MM.1S (cell line): ENCODE measurements around the gene COL18A1.

Experiments
- DNase-seq: peaks from one replicate; pipeline ENCODE4 v3.0.0-alpha.2; 2015
- H2AFZ ChIP-seq: fragments of 300-600 bp; sonication (generic); 2 replicates; pipeline ENCODE4 v1.6.0; 2016; ENCODE audit warnings: antibody characterized with exemption, low read length
- H3F3A ChIP-seq: fragments of 300-600 bp; sonication (generic); 2 replicates; pipeline ENCODE4 v1.6.1; 2016; ENCODE audit warnings: mild to moderate bottlenecking, antibody characterized with exemption, low read length, moderate library complexity, mixed read lengths; ENCODE audit not compliant: insufficient read depth
- H3K27ac ChIP-seq: fragments of 300-600 bp; sonication (generic); 2 replicates; pipeline ENCODE4 v1.5.1; 2016; ENCODE audit warnings: mild to moderate bottlenecking, low read length
- H3K27me3 ChIP-seq: fragments of 300-600 bp; sonication (generic); replicated peaks from 2 replicates; pipeline ENCODE4 v1.6.0; 2016; ENCODE audit warnings: low read length; ENCODE audit not compliant: insufficient read depth
- H3K36me3 ChIP-seq: fragments of 300-600 bp; sonication (generic); replicated peaks from 2 replicates; pipeline ENCODE4 v1.6.1; 2016; ENCODE audit warnings: mild to moderate bottlenecking, low read length, mixed read lengths; ENCODE audit not compliant: insufficient read depth
- H3K4me1 ChIP-seq: fragments of 300-600 bp; sonication (generic); 2 replicates; pipeline ENCODE4 v1.6.1; 2016; ENCODE audit warnings: low read length, mixed read lengths
- H3K4me2 ChIP-seq: fragments of 300-600 bp; sonication (generic); 2 replicates; pipeline ENCODE4 v1.6.0; 2016; ENCODE audit warnings: low read depth, low read length
- H3K4me3 ChIP-seq: fragments of 300-600 bp; sonication (generic); 2 replicates; pipeline ENCODE4 v1.5.1; 2016; ENCODE audit warnings: low read length, mixed read lengths
- H3K79me2 ChIP-seq: fragments of 300-600 bp; sonication (generic); 2 replicates; pipeline ENCODE4 v1.6.1; 2016; ENCODE audit warnings: mixed run types, low read length, mixed read lengths
- H3K9ac ChIP-seq: fragments of 300-600 bp; sonication (generic); 2 replicates; pipeline ENCODE4 v1.6.1; 2016; ENCODE audit warnings: low read length, mixed read lengths
- H3K9me2 ChIP-seq: fragments of 300-600 bp; sonication (generic); replicated peaks from 2 replicates; pipeline ENCODE4 v1.6.1; 2016; ENCODE audit warnings: mild to moderate bottlenecking, low read length, mixed read lengths; ENCODE audit not compliant: insufficient read depth
- H3K9me3 ChIP-seq: fragments of 300-600 bp; sonication (generic); replicated peaks from 2 replicates; pipeline ENCODE4 v1.6.1; 2016; ENCODE audit warnings: mild to moderate bottlenecking, low read length, mixed read lengths; ENCODE audit not compliant: insufficient read depth
- H4K20me1 ChIP-seq: fragments of 300-600 bp; sonication (generic); 2 replicates; pipeline ENCODE4 v1.6.1; 2016; ENCODE audit warnings: mild to moderate bottlenecking, low read length, moderate library complexity, mixed read lengths; ENCODE audit not compliant: insufficient read depth
- EZH2 ChIP-seq: fragments of 300-600 bp; sonication (generic); optimal IDR thresholded peaks from 2 replicates; pipeline ENCODE3; 2017; ENCODE audit warnings: low read depth, mild to moderate bottlenecking, antibody characterized with exemption, low read length, mixed read lengths
- EZH2phosphoT487 ChIP-seq: fragments of 300-600 bp; sonication (generic); IDR thresholded peaks from 2 replicates; pipeline ENCODE4 v1.6.1; 2018; ENCODE audit warnings: antibody characterized with exemption, low read length
- TF ChIP-seq, protein P1 (sequence below): fragments of 300-600 bp; sonication (generic); IDR thresholded peaks from 2 replicates; pipeline ENCODE4 v1.5.1; 2016; ENCODE audit warnings: antibody characterized with exemption, low read length, mixed read lengths

The COL18A1 gene

GRCh38 chr21:45471525-45472221 lies 66.7 kb downstream of the COL18A1 start:
- Histone ChIP-seq H3K9me3 (no peaks in the 10 kb centered on the region), H3F3A (no peaks in the 10 kb centered on the region), H3K79me2 (no peaks in the 10 kb centered on the region), H4K20me1 (no peaks in the 10 kb centered on the region), H3K4me3 (no peak overlapping the region), H3K4me1 (no peaks in the 10 kb centered on the region), H3K27me3 (peaks cover 99% of the 10 kb centered on the region), H3K4me2 (no peak overlapping the region), H2AFZ (no peak overlapping the region), H3K36me3 (no peaks in the 10 kb centered on the region), H3K9me2 (no peaks in the 10 kb centered on the region), H3K9ac (no peak overlapping the region), H3K27ac (no peak overlapping the region)
- TF ChIP-seq EZH2phosphoT487 (no peak), EZH2 (no peak)
- TF ChIP-seq, protein P1, sequence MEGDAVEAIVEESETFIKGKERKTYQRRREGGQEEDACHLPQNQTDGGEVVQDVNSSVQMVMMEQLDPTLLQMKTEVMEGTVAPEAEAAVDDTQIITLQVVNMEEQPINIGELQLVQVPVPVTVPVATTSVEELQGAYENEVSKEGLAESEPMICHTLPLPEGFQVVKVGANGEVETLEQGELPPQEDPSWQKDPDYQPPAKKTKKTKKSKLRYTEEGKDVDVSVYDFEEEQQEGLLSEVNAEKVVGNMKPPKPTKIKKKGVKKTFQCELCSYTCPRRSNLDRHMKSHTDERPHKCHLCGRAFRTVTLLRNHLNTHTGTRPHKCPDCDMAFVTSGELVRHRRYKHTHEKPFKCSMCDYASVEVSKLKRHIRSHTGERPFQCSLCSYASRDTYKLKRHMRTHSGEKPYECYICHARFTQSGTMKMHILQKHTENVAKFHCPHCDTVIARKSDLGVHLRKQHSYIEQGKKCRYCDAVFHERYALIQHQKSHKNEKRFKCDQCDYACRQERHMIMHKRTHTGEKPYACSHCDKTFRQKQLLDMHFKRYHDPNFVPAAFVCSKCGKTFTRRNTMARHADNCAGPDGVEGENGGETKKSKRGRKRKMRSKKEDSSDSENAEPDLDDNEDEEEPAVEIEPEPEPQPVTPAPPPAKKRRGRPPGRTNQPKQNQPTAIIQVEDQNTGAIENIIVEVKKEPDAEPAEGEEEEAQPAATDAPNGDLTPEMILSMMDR = no peak
- DNase-seq = no peak

GRCh38 chr21:45472445-45473365 lies 67.7 kb downstream of the COL18A1 start:
- Histone ChIP-seq H3K36me3 (no peaks in the 10 kb centered on the region), H3K9me2 (no peaks in the 10 kb centered on the region), H3K27me3 (peaks cover 99% of the 10 kb centered on the region), H3K9ac (no peak overlapping the region), H4K20me1 (no peaks in the 10 kb centered on the region), H3K4me2 (no peak overlapping the region), H3K4me3 (no peak overlapping the region), H2AFZ (no peak overlapping the region), H3K4me1 (0 out of 2 replicates have a peak, but pooled peaks cover under 1% of the 10 kb centered on the region), H3K9me3 (no peaks in the 10 kb centered on the region), H3F3A (no peaks in the 10 kb centered on the region), H3K27ac (no peak overlapping the region), H3K79me2 (no peaks in the 10 kb centered on the region)
- no peak for DNase-seq
- TF ChIP-seq EZH2 (no peak), EZH2phosphoT487 (no peak)
- TF ChIP-seq, protein P1 = no peak

DNA sequence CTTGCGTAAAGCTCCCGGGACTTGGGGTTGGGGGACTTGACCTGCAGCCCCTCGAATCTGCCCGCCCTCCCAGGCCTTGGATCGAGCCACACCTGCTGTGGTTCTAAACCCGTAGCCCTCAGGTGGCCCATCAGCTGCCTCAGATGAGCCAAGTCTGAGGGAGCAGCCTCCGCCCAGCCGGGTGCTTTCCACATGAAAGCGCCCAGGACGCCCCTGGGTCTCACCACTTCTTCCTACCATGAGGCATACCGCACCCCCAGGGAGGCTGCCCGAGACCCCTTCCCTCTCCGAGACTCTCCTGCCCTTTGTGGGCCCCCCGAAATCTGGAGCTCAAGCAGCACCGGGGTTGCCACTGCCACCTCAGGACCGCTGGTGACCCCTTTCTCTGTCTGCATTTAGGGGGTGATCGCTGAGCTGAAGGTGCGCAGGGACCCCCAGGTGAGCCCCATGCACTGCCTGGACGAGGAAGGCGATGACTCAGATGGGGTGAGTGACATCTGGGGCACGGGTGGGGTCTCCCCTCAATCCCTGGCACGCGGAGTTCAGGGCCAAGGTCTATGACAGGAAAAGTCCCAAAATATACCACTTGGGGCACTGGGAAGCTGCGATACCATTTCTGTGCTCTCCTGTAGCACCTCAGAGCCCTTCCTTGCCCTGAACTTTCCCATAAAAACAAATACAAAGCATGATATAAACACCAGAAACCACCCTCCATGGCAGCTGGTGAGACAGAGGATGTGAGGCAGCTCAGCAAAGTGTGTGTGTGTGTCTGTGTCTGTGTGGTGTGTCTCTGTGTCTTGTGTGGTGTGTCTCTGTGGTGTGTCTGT lies 68.7 kb downstream of the COL18A1 start:
- no peaks in the 10 kb centered on the region for H3F3A ChIP-seq
- TF ChIP-seq EZH2 = no peak
- TF ChIP-seq EZH2phosphoT487 = no peak
- TF ChIP-seq, protein P1 = 0 out of 2 replicates have a peak, but pooled peaks have one; percentile 8
- peaks cover 98% of the 10 kb centered on the region for H3K27me3 ChIP-seq
- no peak overlapping the region for H3K27ac ChIP-seq
- peaks cover 4% of the 10 kb centered on the region; the same call in 1 of the 2 replicates for H3K4me1 ChIP-seq
- no peaks in the 10 kb centered on the region for H3K9me3 ChIP-seq
- no peak overlapping the region for H3K4me2 ChIP-seq
- H3K9me2 ChIP-seq = no peaks in the 10 kb centered on the region
- H2AFZ ChIP-seq = no peak overlapping the region
- no peak overlapping the region for H3K9ac ChIP-seq
- no peaks in the 10 kb centered on the region for H4K20me1 ChIP-seq
- no peak overlapping the region for H3K4me3 ChIP-seq
- H3K36me3 ChIP-seq = no peaks in the 10 kb centered on the region
- H3K79me2 ChIP-seq = no peaks in the 10 kb centered on the region
- DNase-seq = no peak
